ENCODE data around the gene CARD14. TPM values are rescaled to one million over a fixed set of nuclear protein-coding genes. Genes with fewer than 3 reads are reported as not detected.

The CARD14 gene
- total RNA-seq, 1 experiment from 2014 or later = not detected

Other genes starting within 250 kb of the CARD14 start
- 41.6 TPM for gene TBC1D16, start 134.2 kb upstream of the CARD14 start, total RNA-seq (2021; ENCODE audit: unreplicated experiment)
- gene CCDC40, start 133.4 kb upstream of the CARD14 start, total RNA-seq (2021; ENCODE audit: unreplicated experiment) = 18.0 TPM
- 36.1 TPM for gene GAA, start 68.4 kb upstream of the CARD14 start, total RNA-seq (2021; ENCODE audit: unreplicated experiment)
- gene EIF4A3, start 22.9 kb upstream of the CARD14 start, total RNA-seq (2021; ENCODE audit: unreplicated experiment) = 169 TPM
- 70.2 TPM for gene SGSH, start 50.3 kb downstream of the CARD14 start, total RNA-seq (2021; ENCODE audit: unreplicated experiment)
- gene SLC26A11, start 50.4 kb downstream of the CARD14 start, total RNA-seq (2021; ENCODE audit: unreplicated experiment) = 30.9 TPM
- gene RNF213, start 90.8 kb downstream of the CARD14 start, total RNA-seq (2021; ENCODE audit: unreplicated experiment) = 230 TPM
- 37.1 TPM for gene ENDOV, start 245.1 kb downstream of the CARD14 start, total RNA-seq (2021; ENCODE audit: unreplicated experiment)